HG03060 (cell line): ENCODE data around the gene SELENOF.
"Not testable (repeated sequence)": the region's sequence is repeated elsewhere in the genome, so short reads cannot be mapped to it uniquely, and the experiment has no call there.

Source experiments
- ATAC-seq: cut with Tn5 transposase; IDR thresholded peaks from one replicate; pipeline ENCODE4 v1.9.1; 2021; ENCODE audit warnings: low read depth, moderate number of reproducible peaks; ENCODE audit not compliant: unreplicated experiment

Gene SELENOF

DNA sequence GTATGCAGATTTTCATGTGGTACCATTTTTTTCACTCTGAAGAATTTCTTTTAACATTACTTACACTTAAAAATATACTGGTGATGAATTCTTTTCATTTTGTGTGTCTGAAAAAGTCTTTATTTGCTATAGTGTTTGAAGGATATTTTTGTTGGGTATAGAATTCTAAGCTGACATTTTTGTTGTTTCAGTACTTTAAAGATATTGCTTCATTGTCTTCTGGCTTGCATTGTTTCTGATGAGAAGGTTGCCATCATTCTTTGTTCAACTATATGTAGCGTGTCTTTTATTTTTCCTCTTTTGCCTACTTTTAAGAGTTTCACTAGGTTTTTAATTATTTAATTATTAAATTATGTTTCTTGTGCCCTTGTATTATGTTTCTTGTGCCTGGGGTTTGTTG, 8.5 kb upstream of the SELENOF start:
- ATAC-seq: no peak

- no peak for ATAC-seq
Measured at GRCh38 chr1:86916752-86917151, 2.8 kb upstream of the SELENOF start.

GRCh38 chr1:86915737-86916235, 1.9 kb upstream of the SELENOF start:
- no peak for ATAC-seq

- ATAC-seq: no peak
Measured at GRCh38 chr1:86914998-86915736, 1.2 kb upstream of the SELENOF start.

DNA sequence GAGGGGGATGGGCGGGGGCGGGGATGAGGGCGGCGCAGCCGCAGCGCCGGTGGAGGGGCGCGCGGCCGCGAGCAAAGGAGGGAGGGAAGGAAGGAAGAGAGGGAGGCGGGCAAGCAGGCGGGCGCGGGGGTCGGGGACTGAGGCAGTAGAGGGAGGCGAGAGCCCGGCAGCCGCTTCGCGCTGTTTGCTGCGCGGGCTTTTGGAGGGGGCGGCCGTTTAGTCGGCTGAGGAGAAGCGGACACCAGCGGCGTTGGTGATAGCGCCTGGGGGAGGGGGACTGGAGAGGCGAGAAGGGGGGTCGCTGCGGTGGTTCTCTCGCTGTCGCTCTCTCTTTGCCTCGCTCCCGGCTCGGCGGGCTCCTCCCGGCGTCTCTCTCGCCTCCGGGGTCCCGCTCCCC, 673 bp upstream of the SELENOF start, which contains the start of gene HS2ST1:
Gene HS2ST1 (plus strand): TSS at position 35 of the 397 bp plus-strand sequence.
- ATAC-seq: no peak

GRCh38 chr1:86913399-86913895, 479 bp downstream of the SELENOF start:
- ATAC-seq: no peak

DNA sequence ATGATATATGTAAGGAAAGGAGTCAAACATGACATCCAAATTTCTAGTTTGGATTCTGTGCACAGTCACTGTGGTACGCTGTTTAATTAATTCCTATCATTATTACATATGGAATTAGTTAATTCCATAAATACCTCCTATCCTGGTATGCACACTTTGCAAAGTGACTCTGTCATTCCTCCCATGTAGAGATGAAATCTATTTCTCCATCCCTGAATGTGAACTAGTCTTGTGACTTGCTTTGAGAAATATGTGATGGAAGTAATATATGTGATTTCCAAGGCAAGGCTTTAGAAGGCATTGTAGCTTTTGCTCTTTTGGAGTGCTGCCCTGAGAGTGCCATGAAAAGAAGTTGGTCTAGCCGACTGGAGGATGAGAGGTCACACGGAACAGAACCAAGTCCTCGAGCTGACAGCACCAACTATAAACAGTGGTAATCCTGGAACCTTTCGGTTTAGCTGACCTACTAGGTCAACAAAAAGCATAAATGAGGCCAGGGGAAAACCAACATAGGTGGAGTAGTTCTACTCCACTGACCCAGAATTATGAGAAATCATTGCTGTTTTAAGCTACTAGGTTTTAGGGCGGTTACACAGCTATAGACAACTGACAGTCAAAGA, 1.5 kb downstream of the SELENOF start:
- no peak for ATAC-seq

- no peak for ATAC-seq
Measured at GRCh38 chr1:86906419-86906818, 7.5 kb downstream of the SELENOF start.

- ATAC-seq: no peak
Measured at GRCh38 chr1:86905875-86906274, 8.1 kb downstream of the SELENOF start.

DNA sequence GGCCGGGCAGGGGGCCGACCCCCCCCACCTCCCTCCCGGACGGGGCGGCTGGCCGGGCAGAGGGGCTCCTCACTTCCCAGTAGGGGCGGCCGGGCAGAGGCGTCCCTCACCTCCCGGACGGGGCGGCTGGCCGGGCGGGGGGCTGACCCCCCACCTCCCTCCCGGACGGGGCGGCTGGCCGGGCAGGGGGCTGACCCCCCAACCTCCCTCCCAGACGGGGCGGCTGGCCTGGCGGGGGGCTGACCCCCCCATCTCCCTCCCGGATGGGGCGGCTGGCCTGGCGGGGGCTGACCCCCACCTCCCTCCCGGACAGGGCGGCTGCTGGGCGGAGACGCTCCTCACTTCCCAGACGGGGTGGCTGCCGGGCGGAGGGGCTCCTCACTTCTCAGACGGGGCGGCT, 14.5 kb downstream of the SELENOF start:
- not testable (repeated sequence) for ATAC-seq

GRCh38 chr1:86888327-86888726, 25.6 kb downstream of the SELENOF start:
- no peak for ATAC-seq

DNA sequence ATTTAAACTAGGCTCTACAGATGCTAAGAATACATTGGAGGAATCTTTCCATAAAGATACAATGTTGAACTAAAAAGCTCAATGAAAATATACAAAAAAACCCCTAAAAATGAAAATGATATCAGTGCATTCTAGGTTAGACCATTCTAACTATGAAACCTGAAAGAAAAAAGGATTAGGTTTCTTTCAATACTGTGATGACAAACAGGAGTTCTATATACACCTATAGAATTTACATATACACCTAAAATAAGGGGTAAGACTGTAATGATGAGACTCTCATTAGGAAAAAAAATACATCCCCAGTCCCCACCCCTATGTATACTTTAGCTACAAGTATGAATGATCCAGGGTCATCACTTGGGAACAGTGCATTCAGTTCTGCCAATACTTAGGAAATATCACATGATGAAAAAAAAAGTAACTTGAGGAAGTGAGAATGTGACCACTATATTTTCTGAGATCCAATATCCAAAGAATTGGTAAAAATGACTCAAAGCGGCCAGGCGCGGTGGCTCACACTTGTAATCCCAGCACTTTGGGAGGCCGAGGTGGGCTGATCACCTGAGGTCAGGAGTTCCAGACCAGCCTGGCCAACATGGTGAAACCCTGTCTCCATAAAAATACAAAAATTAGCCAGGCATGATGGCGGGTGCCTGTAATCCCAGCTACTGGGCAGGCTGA, 26.3 kb downstream of the SELENOF start:
- ATAC-seq: no peak

DNA sequence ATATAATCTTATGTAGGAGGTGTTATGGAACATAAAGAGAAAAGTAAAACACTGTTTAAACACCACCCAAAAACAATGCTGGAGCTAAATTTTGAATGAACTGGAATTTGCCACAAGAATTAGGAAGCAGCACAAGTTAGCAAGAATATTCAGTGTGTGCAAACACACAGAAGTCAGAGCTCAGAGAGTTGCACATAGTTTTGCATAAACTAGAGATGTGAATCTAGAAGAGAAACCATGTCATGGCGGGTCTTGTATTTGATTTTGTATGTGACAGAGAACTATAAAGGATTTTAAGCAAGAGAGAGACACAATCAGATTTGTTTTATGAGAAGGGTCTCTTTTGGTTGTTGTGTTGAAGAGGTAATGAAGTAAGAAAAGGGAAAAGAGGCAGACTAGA, 38.2 kb downstream of the SELENOF start:
- no peak for ATAC-seq

- no peak for ATAC-seq
Measured at GRCh38 chr1:86872086-86872485, 41.8 kb downstream of the SELENOF start.

- ATAC-seq: no peak
Measured at GRCh38 chr1:86871001-86871400, 42.9 kb downstream of the SELENOF start.

- ATAC-seq: no peak
Measured at GRCh38 chr1:86868477-86868876, 45.4 kb downstream of the SELENOF start.

DNA sequence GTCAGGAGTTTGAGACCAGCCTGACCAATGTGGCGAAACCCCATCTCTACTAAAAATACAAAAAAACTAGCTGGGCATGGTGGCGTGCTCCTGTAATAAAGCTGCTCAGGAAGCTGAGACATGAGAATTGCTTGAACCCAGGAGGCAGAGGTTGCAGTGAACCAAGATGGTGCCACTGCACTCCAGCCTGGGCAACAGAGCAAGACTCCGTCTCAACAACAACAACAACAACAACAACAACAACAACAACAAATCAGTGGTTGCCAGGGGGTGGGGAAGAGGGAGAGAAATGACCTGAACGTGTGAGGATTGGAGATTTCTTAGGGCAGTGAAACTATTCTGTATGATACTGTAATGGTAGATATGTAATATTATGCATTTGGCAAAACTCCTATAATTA, 46.6 kb downstream of the SELENOF start:
- not testable (repeated sequence) for ATAC-seq

DNA sequence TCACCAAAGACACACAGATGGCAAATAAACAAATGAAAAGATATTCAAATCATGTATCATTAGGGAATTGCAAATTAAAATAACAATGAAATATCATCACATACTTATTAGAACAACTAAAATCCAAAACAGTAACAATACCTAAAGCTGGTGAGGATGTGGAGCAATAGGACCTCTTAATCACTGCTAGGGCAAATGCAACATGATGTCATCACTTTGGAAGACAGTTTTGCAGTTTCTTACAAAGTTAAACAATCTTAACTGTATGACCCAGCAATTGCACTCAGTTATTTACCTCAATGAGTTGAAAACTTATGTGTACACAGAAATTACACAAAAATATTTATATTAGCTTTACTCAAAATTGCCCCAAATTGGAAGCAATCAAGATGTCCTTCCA, 47.3 kb downstream of the SELENOF start:
- ATAC-seq: no peak

DNA sequence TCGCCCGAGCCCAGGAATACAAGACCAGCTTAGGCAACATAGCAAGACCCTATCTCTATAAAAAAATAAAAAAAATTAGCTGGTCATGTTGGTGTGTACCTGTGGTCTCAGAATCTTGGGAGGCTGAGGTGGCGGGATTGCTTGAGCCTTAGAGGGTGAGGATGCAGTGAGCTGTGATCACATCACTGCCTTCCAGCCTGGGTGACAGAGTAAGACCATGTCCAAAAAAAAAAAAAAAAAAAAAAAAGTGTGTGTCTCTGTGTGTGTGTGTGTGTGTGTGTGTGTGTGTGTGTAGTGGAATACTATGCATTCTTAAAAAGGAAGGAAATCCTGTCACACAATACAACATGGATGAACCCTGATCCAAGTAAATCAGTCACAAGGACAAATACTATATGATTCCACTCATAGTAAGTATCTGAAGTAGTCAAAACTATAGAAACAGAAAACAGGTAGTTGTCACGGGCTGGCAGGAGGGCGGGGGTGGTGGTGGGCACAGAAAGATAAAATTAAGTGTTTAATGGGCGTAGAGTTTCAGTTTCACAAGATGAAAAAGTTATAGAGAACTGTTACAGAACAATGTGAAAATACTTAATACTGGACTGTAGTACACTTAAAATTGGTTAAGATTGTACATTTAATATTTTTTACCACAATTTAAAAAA, 47.8 kb downstream of the SELENOF start:
- no peak for ATAC-seq

- ATAC-seq: no peak
Measured at GRCh38 chr1:86862920-86863319, 51.0 kb downstream of the SELENOF start.

GRCh38 chr1:86861424-86861823, 52.5 kb downstream of the SELENOF start:
- ATAC-seq: no peak
